H54 (cell line): ENCODE measurements around the gene OGFOD1.

Experiments used
- DNase-seq: peaks from one replicate; pipeline ENCODE4 v3.0.0; 2011; ENCODE audit warnings: low spot score, mixed read lengths; ENCODE audit not compliant: insufficient read length
- FAIRE-seq: peaks from 3 replicates; lab custom pipeline; 2011; peaks lifted over from hg19 to GRCh38; lab: Jason Lieb, UNC
- POLR2A ChIP-seq: IDR thresholded peaks from 2 replicates; pipeline ENCODE4 v1.6.1; 2011; ENCODE audit warnings: low read depth, mild to moderate bottlenecking, low read length

Gene OGFOD1

DNA sequence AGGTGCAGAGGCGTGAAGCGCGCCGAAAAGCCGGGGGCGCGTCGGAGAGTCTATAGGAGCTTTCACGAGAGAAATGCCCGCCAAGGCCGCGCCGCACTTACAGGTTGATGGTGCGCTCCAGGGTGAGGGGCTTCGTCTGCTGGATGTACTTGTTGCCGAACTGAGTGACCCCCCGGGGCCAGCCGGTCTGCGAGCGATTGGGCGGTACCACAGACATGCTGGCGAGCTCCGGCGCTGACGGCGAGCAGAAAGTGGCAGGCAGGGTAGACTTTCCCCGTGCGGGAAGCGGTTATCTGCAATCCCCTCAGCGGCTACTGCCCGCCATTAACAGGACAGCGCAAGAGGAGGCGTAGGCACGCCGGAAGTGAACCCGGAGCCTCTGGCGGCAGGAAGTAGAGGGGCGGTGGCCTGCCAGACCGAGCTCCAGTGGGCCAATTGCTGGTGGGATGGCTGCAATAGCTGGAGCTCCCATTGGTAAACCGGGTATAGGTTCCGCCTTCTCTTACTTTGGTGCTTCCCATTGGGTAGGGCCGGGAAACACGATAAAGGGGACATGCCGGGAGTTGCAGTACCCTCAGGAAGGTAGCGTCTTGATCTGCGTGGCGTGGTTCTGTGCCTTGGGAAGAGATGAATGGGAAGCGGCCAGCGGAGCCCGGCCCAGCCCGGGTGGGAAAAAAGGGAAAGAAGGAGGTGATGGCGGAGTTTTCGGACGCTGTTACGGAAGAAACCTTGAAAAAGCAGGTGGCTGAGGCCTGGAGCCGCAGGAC, at the start of gene OGFOD1, which contains the start of gene NUDT21:
Gene OGFOD1, plus strand, starts transcription at position 569 of the 767 bp plus-strand sequence. Its CDS starts 59 bp downstream, at position 628.
Gene NUDT21, minus strand, starts transcription at position 347 of the 767 bp plus-strand sequence. Its CDS starts 130 bp downstream, at position 217.
- peak; percentile 97 for FAIRE-seq
- TF ChIP-seq POLR2A = peak; percentile 73
- DNase-seq = peak; percentile 95

DNA sequence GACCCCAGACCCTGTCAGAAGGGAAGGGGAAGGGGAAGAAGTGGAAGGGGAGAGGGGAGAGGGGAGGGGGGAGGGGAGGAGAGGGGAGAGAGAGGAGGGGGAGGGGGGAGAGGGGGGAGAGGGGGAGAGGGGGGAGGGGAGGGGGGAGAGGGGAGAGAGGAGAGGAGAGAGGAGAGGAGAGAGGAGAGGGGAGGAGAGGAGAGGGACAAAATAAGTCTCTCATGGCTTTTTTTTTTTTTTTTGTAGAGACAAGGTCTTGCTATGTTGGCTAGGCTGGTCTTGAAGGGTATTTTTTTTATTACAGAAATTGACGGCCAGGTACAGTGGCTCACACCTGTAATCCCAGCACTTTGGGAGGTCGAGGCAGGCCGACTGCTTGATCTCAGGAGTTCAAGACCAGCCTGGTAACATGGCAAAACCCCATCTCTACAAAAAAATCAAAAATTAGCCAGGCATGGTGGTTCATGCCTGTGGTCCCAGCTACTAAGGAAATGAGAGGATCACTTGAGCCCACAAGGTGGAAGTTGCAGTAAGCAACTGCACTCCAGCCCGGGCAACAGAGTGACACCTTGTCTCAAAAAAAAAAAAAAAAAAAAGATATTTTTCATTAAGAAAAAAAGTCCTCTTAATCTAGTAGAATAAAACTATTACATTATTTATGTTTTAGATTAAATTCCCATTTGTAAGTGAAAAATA, 45.2 kb upstream of the OGFOD1 start:
- no peak for DNase-seq
- FAIRE-seq = no peak
- TF ChIP-seq POLR2A = no peak

GRCh38 chr16:56408379-56409098, 42.8 kb upstream of the OGFOD1 start:
- no peak for DNase-seq

DNA sequence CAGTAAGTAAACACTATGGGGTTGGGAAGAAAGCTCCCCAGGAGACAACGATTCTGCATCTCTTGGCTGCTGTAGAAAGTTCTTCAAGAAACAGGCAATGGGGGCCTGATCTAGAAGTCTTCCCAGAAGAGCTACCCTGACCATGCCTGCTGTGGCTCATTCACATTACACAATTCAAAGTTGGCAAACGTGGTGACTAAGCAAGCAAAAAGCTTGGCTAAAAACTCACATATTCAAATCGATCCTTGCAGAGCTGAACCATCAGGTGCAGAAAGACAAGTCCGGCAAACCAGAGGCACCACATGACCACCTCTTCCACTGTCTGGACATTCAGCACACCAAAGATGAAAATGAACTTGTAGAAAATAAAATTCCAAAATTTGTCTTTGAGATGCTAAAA, 42.2 kb upstream of the OGFOD1 start:
- FAIRE-seq (peak; percentile 27), DNase-seq (no peak)

More at GRCh38 chr16:56408379-56409098, 42.8 kb upstream of the OGFOD1 start:
- FAIRE-seq = no peak
- no peak for TF ChIP-seq POLR2A

GRCh38 chr16:56411123-56411522, 40.2 kb upstream of the OGFOD1 start:
- no peak for TF ChIP-seq POLR2A
- FAIRE-seq (no peak), DNase-seq (no peak)

More for the DNA sequence above, 42.2 kb upstream of the OGFOD1 start:
- TF ChIP-seq POLR2A = no peak

DNA sequence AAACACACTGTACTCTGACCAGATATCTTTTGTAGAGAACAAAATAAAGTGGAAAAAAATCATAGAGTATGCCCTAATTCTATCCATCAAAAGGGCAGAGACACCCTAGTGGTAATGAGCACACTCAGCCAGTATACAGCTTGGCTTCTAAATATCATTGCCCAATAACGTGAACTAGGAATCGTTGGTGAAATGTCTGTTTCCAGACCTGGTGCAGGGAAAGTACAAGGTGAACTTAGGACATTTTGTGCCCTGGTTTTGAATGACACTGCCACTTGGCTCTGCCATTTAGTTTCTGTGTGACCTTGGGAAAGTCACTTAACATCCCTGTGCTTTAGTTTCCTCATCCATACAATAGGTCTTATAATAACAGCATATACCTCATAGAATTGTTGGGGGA, 39.7 kb upstream of the OGFOD1 start:
- TF ChIP-seq POLR2A = no peak
- DNase-seq (no peak), FAIRE-seq (no peak)

DNA sequence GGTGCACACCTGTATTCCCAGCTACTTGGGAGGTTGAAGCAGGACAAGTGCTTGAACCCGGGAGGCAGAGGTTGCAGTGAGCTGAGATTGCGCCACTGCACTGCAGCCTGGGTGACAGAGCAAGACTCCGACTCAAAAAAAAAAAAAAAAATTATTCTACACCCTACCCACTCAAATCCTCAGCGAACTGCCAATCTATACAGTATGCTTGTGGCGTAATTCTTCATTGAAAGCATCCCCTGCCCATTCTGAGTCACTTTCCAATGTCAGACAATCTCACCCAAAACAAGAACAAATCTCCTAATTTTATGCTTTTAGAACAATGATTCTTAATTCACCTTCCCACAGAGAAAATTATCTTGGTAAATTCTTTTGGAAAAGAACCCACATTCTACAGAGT, 38.0 kb upstream of the OGFOD1 start:
- DNase-seq (no peak), FAIRE-seq (no peak)
- TF ChIP-seq POLR2A = no peak

DNA sequence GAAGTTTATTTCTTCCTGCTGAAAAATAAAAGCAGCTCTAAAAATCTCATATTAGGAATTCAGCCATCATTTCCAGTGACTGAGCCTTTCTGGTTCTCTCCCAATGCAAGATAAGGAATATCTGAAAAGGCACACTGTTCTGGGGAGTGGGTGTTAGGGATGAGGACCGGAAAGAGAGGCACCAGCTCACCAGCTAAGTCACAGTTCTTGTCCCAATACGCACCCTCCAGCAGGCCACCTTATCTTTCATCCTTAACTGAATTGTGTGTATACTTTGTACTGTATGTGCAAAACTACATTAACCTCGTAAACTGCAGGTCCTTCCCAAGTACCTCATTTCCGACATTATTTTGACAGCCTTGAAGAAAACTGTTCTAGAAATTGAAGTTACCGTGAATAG, 37.0 kb upstream of the OGFOD1 start:
- no peak for TF ChIP-seq POLR2A
- DNase-seq (no peak), FAIRE-seq (no peak)

GRCh38 chr16:56415875-56416274, 35.5 kb upstream of the OGFOD1 start:
- TF ChIP-seq POLR2A = no peak
- no peak for FAIRE-seq

DNA sequence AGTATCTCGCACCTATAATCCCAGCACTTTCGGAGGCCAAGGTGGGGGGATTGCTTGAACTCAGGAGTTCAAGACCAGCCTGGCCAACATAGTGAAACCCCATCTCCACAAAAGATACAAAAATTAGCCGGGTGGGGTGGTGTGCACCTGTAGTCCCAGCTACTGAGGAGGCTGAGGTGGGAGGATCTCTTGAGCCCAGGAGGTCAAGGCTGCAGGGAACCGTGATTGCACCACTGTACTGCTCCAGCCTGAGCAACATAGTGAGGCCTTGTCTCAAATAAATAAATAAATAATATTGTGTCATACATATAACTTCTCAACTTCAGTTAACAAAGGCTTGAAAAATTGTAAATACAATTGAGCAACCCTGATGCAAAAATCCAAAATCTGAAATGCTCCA, 34.2 kb upstream of the OGFOD1 start:
- TF ChIP-seq POLR2A = no peak
- DNase-seq (no peak), FAIRE-seq (no peak)

More at GRCh38 chr16:56415875-56416274, 35.5 kb upstream of the OGFOD1 start:
- no peak for DNase-seq

- FAIRE-seq (no peak), DNase-seq (no peak)
- no peak for TF ChIP-seq POLR2A
Measured at GRCh38 chr16:56419740-56420548, 31.4 kb upstream of the OGFOD1 start.

DNA sequence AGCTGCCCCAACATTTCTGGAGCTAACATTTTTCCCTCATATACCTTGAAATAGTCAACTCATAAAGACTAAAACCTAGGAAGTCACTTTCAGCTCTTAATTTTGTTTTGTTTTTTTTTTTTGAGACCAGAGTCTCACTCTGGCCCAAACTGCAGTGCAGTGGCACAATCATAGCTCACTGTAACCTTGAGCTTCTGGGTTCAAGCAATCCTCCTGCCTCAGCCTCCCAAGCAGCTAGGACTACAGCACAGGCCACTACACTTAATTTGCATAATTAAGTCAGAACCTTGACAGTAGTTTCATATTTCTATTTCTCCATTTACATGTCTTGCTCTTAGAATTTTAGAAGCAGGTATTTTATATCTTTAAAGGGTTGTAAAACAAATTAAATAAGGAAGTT, 30.7 kb upstream of the OGFOD1 start:
- DNase-seq = no peak
- TF ChIP-seq POLR2A = no peak
- FAIRE-seq = no peak

DNA sequence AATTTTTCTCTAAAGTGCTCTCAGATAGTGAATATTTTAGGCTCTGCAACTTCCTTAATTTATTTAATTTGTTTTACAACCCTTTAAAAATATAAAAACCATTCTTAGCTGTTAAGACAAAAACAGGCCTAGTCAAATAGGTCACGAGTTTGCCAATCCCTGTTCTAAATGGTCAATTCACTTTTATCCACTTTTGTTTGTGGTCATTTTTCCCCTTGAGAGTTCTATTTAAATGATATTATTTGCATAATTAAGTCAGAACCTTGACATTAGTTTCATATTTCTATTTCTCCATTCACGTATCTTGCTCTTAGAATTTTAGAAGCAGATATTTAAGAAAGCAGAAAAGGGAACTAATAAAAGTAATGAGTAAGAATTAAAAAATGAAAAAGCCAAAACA, 30.0 kb upstream of the OGFOD1 start:
- TF ChIP-seq POLR2A = no peak
- DNase-seq (no peak), FAIRE-seq (no peak)
